ENCODE data around the gene PKP4.

DNA sequence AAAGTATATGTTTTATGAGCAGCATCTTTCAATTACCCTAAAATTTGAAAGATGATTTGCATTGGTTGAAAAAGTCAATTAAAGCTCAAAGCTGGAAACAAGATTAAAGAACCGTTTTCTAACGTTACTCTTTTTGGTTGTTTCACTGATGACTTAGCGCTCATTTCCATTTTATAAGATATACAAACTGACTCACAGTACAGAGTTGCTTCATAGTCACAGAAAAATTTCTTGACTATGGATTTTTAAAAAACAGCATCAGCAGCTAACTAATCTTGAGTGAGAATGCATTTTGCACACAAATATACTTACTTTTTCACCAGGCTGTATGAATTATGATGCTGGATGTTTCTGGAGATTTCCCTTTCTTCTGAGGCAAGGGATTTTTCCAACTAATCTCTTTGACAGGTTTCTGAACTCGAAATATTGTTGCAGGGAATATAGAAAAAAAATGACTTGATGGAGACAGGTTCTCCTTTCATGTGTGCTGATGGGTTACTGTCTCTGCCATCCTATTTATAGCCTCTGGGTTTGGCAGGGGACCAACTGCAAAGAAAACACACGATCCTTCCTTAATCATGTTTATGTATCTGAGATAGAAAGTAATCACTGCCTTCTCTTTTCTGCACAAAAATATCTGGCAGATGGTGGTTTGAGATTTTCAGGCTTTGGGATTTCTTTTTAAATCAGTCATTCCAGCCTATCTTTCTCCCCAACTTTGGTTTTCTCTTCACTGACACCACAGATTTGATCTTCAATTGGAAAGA lies 209.0 kb downstream of the PKP4 start:
- TF ChIP-seq, protein P1, sequence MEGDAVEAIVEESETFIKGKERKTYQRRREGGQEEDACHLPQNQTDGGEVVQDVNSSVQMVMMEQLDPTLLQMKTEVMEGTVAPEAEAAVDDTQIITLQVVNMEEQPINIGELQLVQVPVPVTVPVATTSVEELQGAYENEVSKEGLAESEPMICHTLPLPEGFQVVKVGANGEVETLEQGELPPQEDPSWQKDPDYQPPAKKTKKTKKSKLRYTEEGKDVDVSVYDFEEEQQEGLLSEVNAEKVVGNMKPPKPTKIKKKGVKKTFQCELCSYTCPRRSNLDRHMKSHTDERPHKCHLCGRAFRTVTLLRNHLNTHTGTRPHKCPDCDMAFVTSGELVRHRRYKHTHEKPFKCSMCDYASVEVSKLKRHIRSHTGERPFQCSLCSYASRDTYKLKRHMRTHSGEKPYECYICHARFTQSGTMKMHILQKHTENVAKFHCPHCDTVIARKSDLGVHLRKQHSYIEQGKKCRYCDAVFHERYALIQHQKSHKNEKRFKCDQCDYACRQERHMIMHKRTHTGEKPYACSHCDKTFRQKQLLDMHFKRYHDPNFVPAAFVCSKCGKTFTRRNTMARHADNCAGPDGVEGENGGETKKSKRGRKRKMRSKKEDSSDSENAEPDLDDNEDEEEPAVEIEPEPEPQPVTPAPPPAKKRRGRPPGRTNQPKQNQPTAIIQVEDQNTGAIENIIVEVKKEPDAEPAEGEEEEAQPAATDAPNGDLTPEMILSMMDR (IDR thresholded peaks at IDR 0.05; ENCODE audit: low read length) = no peak
- no peak for TF ChIP-seq EZH2 (IDR thresholded peaks at IDR 0.05; ENCODE audit: borderline replicate concordance, low read length)
